Smooth muscle cell (in vitro differentiated cells): ENCODE data around the gene SH3BP2. TPM values are rescaled to one million over a fixed set of nuclear protein-coding genes. Genes with fewer than 3 reads are reported as not detected.

Source experiments
- DNase-seq: peaks from one replicate; lab custom pipeline; 2025; ENCODE audit not compliant: unreplicated experiment; lab: John Stamatoyannopoulos, UW
- H2AFZ ChIP-seq: fragments of 200-600 bp; sonication (generic); 2 replicates; pipeline ENCODE4 v1.6.0; 2016; ENCODE audit warnings: antibody characterized with exemption, low read depth, mild to moderate bottlenecking
- H3F3A ChIP-seq: fragments of 200-600 bp; sonication (generic); 2 replicates; pipeline ENCODE4 v1.6.0; 2017; ENCODE audit warnings: antibody characterized with exemption, low read depth
- H3K27ac ChIP-seq: fragments of 200-600 bp; sonication (generic); 2 replicates; pipeline ENCODE4 v1.5.1; 2016; ENCODE audit warnings: low read depth, mild to moderate bottlenecking
- H3K27me3 ChIP-seq: fragments of 200-600 bp; sonication (generic); 2 replicates; pipeline ENCODE4 v1.6.1; 2016; ENCODE audit warnings: low read depth, mild to moderate bottlenecking
- H3K36me3 ChIP-seq: fragments of 200-600 bp; sonication (generic); 2 replicates; pipeline ENCODE4 v1.5.1; 2016; ENCODE audit warnings: low read depth
- H3K4me1 ChIP-seq: fragments of 200-600 bp; sonication (generic); 2 replicates; pipeline ENCODE4 v1.5.1; 2016; ENCODE audit warnings: low read depth
- H3K4me2 ChIP-seq: fragments of 200-600 bp; sonication (generic); 2 replicates; pipeline ENCODE4 v1.6.0; 2016; ENCODE audit warnings: mild to moderate bottlenecking
- H3K4me3 ChIP-seq: fragments of 200-600 bp; sonication (generic); 2 replicates; pipeline ENCODE4 v1.5.1; 2016; ENCODE audit warnings: mild to moderate bottlenecking
- H3K79me2 ChIP-seq: fragments of 200-600 bp; sonication (generic); 2 replicates; pipeline ENCODE4 v1.6.0; 2016; ENCODE audit warnings: low read depth, mild to moderate bottlenecking
- H3K9ac ChIP-seq: fragments of 200-600 bp; sonication (generic); 2 replicates; pipeline ENCODE4 v1.6.0; 2016; ENCODE audit warnings: low read depth
- H3K9me3 ChIP-seq: fragments of 200-600 bp; sonication (generic); replicated peaks from 2 replicates; pipeline ENCODE4 v1.5.1; 2016; ENCODE audit warnings: low read depth
- H4K20me1 ChIP-seq: fragments of 200-600 bp; sonication (generic); 2 replicates; pipeline ENCODE4 v1.6.0; 2016; ENCODE audit warnings: low read depth
- WGBS: methylation state at CpG from one replicate; pipeline ENCODE4 v1.1.7; 2016; ENCODE audit warnings: low lambda C conversion rate; 5-methylcytosine and 5-hydroxymethylcytosine counted together
- polyA plus RNA-seq: library from polyadenylated mRNA; unstranded; fragments of >200 nt; fragmentation: Nextera tagmentation; extraction: Ambion mirVana; gene quantifications from 2 replicates; pipeline ENCODE4 v1.2.1, GENCODE V29; 2016
- total RNA-seq: library from RNA; depleted of rRNA; stranded (reverse); fragments of >200 nt; gene quantifications from 2 replicates; pipeline ENCODE4 v1.2.3, GENCODE V29; 2014
- TF ChIP-seq, protein P1 (sequence below): fragments of 200-600 bp; sonication (generic); IDR thresholded peaks from 2 replicates; pipeline ENCODE4 v1.5.1; 2017; ENCODE audit warnings: borderline replicate concordance, mild to moderate bottlenecking, antibody characterized with exemption; ENCODE audit not compliant: insufficient read depth, poor library complexity, severe bottlenecking

SH3BP2 gene
- total and polyA plus RNA-seq, 2 experiments from 2014 or later: 17.3 to 19.3 TPM

GRCh38 chr4:2847302-2847871, 54.5 kb downstream of the SH3BP2 start:
- Histone ChIP-seq H3K27ac (no peak overlapping the region), H3K9me3 (no peaks in the 10 kb centered on the region), H4K20me1 (peaks cover 82% of the 10 kb centered on the region)

GRCh38 chr4:2848449-2848848, 55.6 kb downstream of the SH3BP2 start:
- H3F3A ChIP-seq: peaks cover 13% of the 10 kb centered on the region
- H3K4me3 ChIP-seq: no peak overlapping the region
- no peak overlapping the region for H3K4me2 ChIP-seq
- H3K27me3 ChIP-seq: no peaks in the 10 kb centered on the region
- H3K9ac ChIP-seq: no peak overlapping the region
- H4K20me1 ChIP-seq: peaks cover 92% of the 10 kb centered on the region
- no peaks in the 10 kb centered on the region for H3K9me3 ChIP-seq
- H2AFZ ChIP-seq: no peak overlapping the region
- H3K4me1 ChIP-seq: no peaks in the 10 kb centered on the region
- H3K27ac ChIP-seq: no peak overlapping the region
- DNase-seq: no peak
- WGBS: 85% methylated on average over 2 of the region's 2 CpGs
- H3K36me3 ChIP-seq: no peaks in the 10 kb centered on the region
- TF ChIP-seq, protein P1, sequence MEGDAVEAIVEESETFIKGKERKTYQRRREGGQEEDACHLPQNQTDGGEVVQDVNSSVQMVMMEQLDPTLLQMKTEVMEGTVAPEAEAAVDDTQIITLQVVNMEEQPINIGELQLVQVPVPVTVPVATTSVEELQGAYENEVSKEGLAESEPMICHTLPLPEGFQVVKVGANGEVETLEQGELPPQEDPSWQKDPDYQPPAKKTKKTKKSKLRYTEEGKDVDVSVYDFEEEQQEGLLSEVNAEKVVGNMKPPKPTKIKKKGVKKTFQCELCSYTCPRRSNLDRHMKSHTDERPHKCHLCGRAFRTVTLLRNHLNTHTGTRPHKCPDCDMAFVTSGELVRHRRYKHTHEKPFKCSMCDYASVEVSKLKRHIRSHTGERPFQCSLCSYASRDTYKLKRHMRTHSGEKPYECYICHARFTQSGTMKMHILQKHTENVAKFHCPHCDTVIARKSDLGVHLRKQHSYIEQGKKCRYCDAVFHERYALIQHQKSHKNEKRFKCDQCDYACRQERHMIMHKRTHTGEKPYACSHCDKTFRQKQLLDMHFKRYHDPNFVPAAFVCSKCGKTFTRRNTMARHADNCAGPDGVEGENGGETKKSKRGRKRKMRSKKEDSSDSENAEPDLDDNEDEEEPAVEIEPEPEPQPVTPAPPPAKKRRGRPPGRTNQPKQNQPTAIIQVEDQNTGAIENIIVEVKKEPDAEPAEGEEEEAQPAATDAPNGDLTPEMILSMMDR: no peak
- peaks cover 92% of the 10 kb centered on the region for H3K79me2 ChIP-seq

More at GRCh38 chr4:2847302-2847871, 54.5 kb downstream of the SH3BP2 start:
- Histone ChIP-seq H3K36me3 (no peaks in the 10 kb centered on the region), H3K4me2 (no peak overlapping the region), H3F3A (peaks cover 15% of the 10 kb centered on the region), H3K79me2 (peaks cover 81% of the 10 kb centered on the region), H2AFZ (no peak overlapping the region), H3K4me1 (peaks cover 4% of the 10 kb centered on the region), H3K4me3 (no peak overlapping the region), H3K27me3 (no peaks in the 10 kb centered on the region), H3K9ac (no peak overlapping the region)
- no peak for DNase-seq
- TF ChIP-seq, protein P1: no peak
- WGBS: 92% methylated on average over 11 of the region's 11 CpGs

- 62% methylated on average over 9 of the region's 9 CpGs for WGBS
- no peak overlapping the region for H3K4me3 ChIP-seq
- TF ChIP-seq, protein P1: no peak
- H3K27me3 ChIP-seq: no peaks in the 10 kb centered on the region
- H3K4me1 ChIP-seq: no peaks in the 10 kb centered on the region
- H3K27ac ChIP-seq: peak overlapping the region; percentile 14
- H4K20me1 ChIP-seq: peaks cover 99% of the 10 kb centered on the region
- no peak overlapping the region for H2AFZ ChIP-seq
- no peak for DNase-seq
- H3K79me2 ChIP-seq: peaks cover 97% of the 10 kb centered on the region
- H3K36me3 ChIP-seq: no peaks in the 10 kb centered on the region
- H3K9ac ChIP-seq: no peak overlapping the region
- no peak overlapping the region for H3K4me2 ChIP-seq
- peaks cover 8% of the 10 kb centered on the region for H3F3A ChIP-seq
- H3K9me3 ChIP-seq: no peaks in the 10 kb centered on the region
Measured at GRCh38 chr4:2849267-2850152, 56.6 kb downstream of the SH3BP2 start.
